KMS-11 (cell line): ENCODE measurements around the gene RFWD3.
"Not testable (repeated sequence)": the region's sequence is repeated elsewhere in the genome, so short reads cannot be mapped to it uniquely, and the experiment has no call there.

ENCODE experiments used
- H2AFZ ChIP-seq: fragments of 200-600 bp; sonication (generic); 2 replicates; pipeline ENCODE4 v1.6.1; 2016; ENCODE audit warnings: antibody characterized with exemption, mixed run types, low read depth
- H3K27ac ChIP-seq: fragments of 200-600 bp; sonication (generic); 2 replicates; pipeline ENCODE4 v1.6.1; 2016; ENCODE audit warnings: mild to moderate bottlenecking, mixed run types
- H3K27me3 ChIP-seq: fragments of 200-600 bp; sonication (generic); 2 replicates; pipeline ENCODE4 v1.6.1; 2017; ENCODE audit warnings: mild to moderate bottlenecking, low read depth, mixed run types, moderate library complexity; ENCODE audit not compliant: insufficient read depth
- H3K36me3 ChIP-seq: fragments of 200-600 bp; sonication (generic); 2 replicates; pipeline ENCODE4 v1.6.1; 2017; ENCODE audit warnings: mild to moderate bottlenecking, mixed run types; ENCODE audit not compliant: insufficient read depth
- H3K4me1 ChIP-seq: fragments of 200-600 bp; sonication (generic); 2 replicates; pipeline ENCODE4 v1.6.1; 2016; ENCODE audit warnings: mild to moderate bottlenecking, low read depth, mixed run types; ENCODE audit not compliant: poor library complexity, severe bottlenecking
- H3K4me2 ChIP-seq: fragments of 200-600 bp; sonication (generic); 2 replicates; pipeline ENCODE4 v1.7.0; 2016; ENCODE audit warnings: mild to moderate bottlenecking, mixed run types
- H3K4me3 ChIP-seq: fragments of 200-600 bp; sonication (generic); IDR thresholded peaks from 2 replicates; pipeline ENCODE4 v1.6.1; 2017; ENCODE audit warnings: low read depth, low read length, mixed read lengths; ENCODE audit not compliant: insufficient read depth
- H3K79me2 ChIP-seq: fragments of 200-600 bp; sonication (generic); 2 replicates; pipeline ENCODE4 v1.6.1; 2016; ENCODE audit warnings: low read depth, mixed run types; ENCODE audit not compliant: insufficient read depth
- H3K9ac ChIP-seq: fragments of 200-600 bp; sonication (generic); 2 replicates; pipeline ENCODE4 v1.6.1; 2016; ENCODE audit warnings: mild to moderate bottlenecking, mixed run types
- H4K20me1 ChIP-seq: fragments of 200-600 bp; sonication (generic); 2 replicates; pipeline ENCODE4 v1.6.1; 2016; ENCODE audit warnings: mild to moderate bottlenecking, mixed run types; ENCODE audit not compliant: insufficient read depth
- TF ChIP-seq, protein P1 (sequence below): fragments of 200-600 bp; sonication (generic); conservative IDR thresholded peaks from 2 replicates; pipeline ENCODE4 v1.6.1; 2017; ENCODE audit warnings: low read depth, mild to moderate bottlenecking, antibody characterized with exemption, low read length, moderate library complexity, mixed read lengths

The RFWD3 gene

DNA sequence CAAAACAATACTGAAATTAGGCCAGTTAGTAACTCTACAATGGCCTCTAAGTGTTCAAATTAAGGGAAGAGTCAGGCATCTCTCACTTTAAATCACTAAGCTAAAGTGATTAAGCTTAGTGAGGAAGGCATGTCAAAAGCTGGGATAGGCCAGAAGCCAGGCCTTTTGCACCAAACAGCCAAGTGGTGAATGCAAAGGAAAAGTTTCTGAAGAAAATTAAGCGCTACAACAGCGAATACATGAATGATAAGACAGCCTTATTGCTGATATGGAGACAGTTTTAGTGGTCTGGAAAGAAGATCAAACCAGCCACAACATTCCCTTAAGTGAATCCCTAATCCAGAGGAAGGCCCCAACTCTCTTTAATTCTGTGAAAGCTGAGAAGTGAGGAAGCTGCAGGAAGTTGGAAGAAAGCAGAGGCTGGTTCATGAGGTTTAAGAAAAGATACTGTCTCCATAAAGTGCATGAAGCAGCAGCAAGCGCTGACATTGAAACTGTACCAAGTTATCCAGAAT lies 12.1 kb downstream of the RFWD3 start:
- peaks cover 30% of the 10 kb centered on the region for H4K20me1 ChIP-seq
- no peak overlapping the region for H2AFZ ChIP-seq
- TF ChIP-seq, protein P1, sequence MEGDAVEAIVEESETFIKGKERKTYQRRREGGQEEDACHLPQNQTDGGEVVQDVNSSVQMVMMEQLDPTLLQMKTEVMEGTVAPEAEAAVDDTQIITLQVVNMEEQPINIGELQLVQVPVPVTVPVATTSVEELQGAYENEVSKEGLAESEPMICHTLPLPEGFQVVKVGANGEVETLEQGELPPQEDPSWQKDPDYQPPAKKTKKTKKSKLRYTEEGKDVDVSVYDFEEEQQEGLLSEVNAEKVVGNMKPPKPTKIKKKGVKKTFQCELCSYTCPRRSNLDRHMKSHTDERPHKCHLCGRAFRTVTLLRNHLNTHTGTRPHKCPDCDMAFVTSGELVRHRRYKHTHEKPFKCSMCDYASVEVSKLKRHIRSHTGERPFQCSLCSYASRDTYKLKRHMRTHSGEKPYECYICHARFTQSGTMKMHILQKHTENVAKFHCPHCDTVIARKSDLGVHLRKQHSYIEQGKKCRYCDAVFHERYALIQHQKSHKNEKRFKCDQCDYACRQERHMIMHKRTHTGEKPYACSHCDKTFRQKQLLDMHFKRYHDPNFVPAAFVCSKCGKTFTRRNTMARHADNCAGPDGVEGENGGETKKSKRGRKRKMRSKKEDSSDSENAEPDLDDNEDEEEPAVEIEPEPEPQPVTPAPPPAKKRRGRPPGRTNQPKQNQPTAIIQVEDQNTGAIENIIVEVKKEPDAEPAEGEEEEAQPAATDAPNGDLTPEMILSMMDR, result no peak
- H3K4me3 ChIP-seq, result no peak overlapping the region
- H3K79me2 ChIP-seq, result peaks cover 86% of the 10 kb centered on the region
- no peaks in the 10 kb centered on the region for H3K27me3 ChIP-seq
- no peak overlapping the region for H3K9ac ChIP-seq
- no peak overlapping the region for H3K27ac ChIP-seq
- H3K36me3 ChIP-seq, result peaks cover 6% of the 10 kb centered on the region; the same call in 1 of the 2 replicates
- H3K4me1 ChIP-seq, result peaks cover 32% of the 10 kb centered on the region
- H3K4me2 ChIP-seq, result no peak overlapping the region

DNA sequence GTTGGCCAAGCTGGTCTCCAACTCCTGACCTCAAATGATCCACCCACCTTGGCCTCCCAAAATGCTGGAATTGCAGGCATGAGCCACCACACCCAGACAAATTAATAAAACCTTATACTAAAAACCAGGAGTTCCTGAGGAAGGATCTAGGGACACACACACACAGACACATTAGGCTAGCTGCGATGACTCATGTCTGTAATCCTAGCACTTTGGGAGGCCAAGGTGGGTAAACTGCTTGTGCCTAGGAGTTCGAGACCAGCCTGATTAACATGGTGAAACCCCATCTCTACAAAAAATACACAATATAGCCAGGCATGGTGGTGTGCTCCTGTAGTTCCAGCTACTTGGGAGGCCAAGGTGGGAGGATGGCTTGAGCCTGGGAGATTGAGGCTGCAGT lies 13.8 kb downstream of the RFWD3 start:
- peaks cover 13% of the 10 kb centered on the region; the same call in 1 of the 2 replicates for H4K20me1 ChIP-seq
- not testable (repeated sequence) for H3K9ac ChIP-seq, H3K27ac ChIP-seq, H2AFZ ChIP-seq, H3K27me3 ChIP-seq, H3K4me3 ChIP-seq, H3K36me3 ChIP-seq, H3K4me2 ChIP-seq
- peaks cover 75% of the 10 kb centered on the region; the same call in 1 of the 2 replicates for H3K79me2 ChIP-seq
- peaks cover 19% of the 10 kb centered on the region for H3K4me1 ChIP-seq

DNA sequence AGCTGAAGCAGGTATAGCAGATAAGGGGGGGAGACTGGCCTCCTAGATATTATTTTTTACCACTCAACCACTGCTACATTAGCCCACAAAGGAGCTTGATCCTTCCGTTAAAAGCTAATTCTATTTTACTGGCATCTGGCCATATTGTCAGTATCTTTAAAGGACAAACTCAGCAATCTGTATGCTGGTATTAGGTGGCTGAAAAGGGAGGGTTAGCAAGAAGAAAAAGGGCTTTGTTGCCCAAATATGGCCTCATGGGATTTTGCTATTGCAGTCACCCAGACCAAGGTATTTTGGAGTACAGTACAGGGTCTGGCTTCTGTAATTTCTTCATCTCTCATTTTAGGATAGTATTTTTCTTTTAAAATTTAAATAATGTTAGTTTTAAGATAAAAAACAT lies 14.4 kb downstream of the RFWD3 start:
- TF ChIP-seq, protein P1, result no peak
- no peak overlapping the region for H2AFZ ChIP-seq
- no peak overlapping the region for H3K27ac ChIP-seq
- no peak overlapping the region for H3K4me3 ChIP-seq
- H4K20me1 ChIP-seq, result peaks cover 12% of the 10 kb centered on the region; the same call in 1 of the 2 replicates
- peaks cover 69% of the 10 kb centered on the region; the same call in 1 of the 2 replicates for H3K79me2 ChIP-seq
- peaks cover 19% of the 10 kb centered on the region for H3K4me1 ChIP-seq
- H3K4me2 ChIP-seq, result no peak overlapping the region
- no peak overlapping the region for H3K9ac ChIP-seq
- no peaks in the 10 kb centered on the region for H3K27me3 ChIP-seq
- peaks cover 6% of the 10 kb centered on the region; the same call in 1 of the 2 replicates for H3K36me3 ChIP-seq

DNA sequence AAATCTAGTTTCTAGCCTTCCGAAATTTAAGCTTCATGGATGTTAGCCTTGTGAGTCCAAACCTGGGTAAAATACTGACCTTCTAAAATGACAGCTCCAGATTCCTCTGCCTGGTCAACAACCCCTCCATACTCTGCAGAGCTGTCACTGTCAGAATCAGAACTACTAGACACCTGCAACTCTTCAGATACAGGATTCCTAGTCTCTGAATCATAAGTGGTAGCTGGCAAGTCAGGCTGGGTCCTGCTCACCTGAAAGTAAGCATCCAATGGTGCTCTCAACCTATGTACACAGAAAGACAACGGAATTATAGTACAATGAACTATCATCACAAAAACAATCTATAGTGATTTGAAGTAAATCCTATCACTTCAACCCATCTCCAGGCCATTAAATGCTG lies 14.8 kb downstream of the RFWD3 start:
- Histone ChIP-seq H3K36me3 (peaks cover 6% of the 10 kb centered on the region), H3K79me2 (peaks cover 65% of the 10 kb centered on the region; the same call in 1 of the 2 replicates), H3K9ac (no peak overlapping the region), H3K27me3 (no peaks in the 10 kb centered on the region), H2AFZ (no peak overlapping the region), H4K20me1 (peaks cover 12% of the 10 kb centered on the region; the same call in 1 of the 2 replicates), H3K4me3 (no peak overlapping the region), H3K4me1 (peaks cover 16% of the 10 kb centered on the region), H3K27ac (no peak overlapping the region), H3K4me2 (no peak overlapping the region)
- TF ChIP-seq, protein P1, result no peak

DNA sequence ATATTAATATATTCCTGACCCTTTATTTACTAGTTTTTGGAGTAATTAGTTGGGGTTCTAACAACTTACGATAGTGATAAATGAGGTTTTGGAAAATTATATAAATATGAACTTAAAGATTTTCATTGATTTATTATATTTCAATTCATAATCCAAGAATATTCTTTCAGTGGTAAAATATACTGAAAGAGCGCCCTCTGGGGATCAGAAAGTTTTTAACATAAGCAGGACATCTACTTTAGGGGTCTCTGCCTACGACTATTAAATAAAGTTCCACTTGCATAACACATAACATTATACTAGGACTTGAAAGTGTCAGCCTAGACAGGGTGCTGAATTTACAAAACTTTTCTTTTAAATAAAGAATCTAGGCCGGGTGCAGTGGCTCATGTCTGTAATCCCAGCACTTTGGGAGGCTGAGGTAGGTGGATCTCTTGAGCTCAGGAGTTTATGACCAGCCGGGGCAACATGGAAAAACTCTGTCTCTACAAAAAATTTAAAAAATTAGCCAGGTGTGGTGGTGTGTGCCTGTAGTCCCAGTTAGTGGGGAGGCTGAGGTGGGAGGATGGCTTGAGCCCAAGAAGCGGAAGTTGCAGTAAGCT lies 15.6 kb downstream of the RFWD3 start:
- H3K79me2 ChIP-seq, result peaks cover 58% of the 10 kb centered on the region; the same call in 1 of the 2 replicates

More for the DNA sequence above, 15.6 kb downstream of the RFWD3 start:
- Histone ChIP-seq H3K4me2 (no peak overlapping the region), H3K36me3 (peaks cover 6% of the 10 kb centered on the region), H3K27me3 (no peaks in the 10 kb centered on the region), H4K20me1 (peaks cover 12% of the 10 kb centered on the region; the same call in 1 of the 2 replicates), H3K4me1 (peaks cover 15% of the 10 kb centered on the region), H3K9ac (no peak overlapping the region), H3K27ac (no peak overlapping the region), H3K4me3 (no peak overlapping the region), H2AFZ (no peak overlapping the region)
- TF ChIP-seq, protein P1, result peak; percentile 85
